HG03039 (cell line): ENCODE results near the gene NHS.

ENCODE experiments used
- ATAC-seq: cut with Tn5 transposase; IDR thresholded peaks from one replicate; pipeline ENCODE4 v1.9.1; 2021; ENCODE audit warnings: mild to moderate bottlenecking, moderate library complexity; ENCODE audit not compliant: unreplicated experiment

Gene NHS

DNA sequence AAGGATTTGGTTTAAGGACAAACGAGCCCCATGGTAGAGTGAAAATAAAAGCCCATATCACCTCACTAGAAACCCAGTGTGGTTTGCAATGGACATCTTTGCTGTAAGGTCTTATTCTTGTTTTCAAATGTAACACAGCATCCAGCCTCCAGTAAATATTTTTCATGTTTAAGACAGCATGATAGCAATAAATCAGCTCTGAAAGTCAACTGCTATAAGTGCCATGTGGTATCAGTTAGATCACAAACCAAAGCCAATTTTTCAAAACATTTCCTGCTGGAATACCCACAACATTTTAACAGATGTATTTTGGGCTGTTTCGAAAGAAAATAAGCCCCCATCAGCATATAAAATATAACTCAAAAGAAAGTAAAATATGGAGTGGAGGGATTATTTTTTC lies 338.3 kb downstream of the NHS start:
- no peak for ATAC-seq

DNA sequence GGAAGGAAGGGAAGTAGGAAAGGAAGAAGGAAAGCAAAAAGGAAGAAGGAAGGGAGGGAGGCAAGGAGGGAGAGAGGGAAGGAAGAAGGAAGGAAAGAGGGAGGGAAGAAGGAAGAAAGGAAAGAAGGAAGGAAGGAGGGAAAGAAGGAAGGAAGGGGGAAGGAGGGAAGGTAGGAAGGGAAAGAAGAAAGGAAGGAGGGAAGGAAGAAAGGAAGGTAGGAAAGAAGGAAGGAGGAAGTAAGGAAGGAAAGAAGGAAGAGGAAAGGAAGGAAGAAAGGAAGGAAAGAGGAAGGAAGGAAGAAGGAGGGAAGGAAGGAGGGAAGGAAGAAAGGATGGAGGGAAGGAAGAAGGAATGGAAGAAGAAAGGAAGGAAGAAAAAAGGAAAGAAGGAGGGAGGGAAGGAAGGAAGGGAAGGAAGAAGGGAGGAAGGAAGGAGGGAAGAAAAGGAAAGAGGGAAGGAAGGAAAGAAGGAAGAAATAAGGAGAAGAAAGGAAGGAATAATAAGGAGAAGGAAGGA lies 343.7 kb downstream of the NHS start:
- no peak for ATAC-seq

DNA sequence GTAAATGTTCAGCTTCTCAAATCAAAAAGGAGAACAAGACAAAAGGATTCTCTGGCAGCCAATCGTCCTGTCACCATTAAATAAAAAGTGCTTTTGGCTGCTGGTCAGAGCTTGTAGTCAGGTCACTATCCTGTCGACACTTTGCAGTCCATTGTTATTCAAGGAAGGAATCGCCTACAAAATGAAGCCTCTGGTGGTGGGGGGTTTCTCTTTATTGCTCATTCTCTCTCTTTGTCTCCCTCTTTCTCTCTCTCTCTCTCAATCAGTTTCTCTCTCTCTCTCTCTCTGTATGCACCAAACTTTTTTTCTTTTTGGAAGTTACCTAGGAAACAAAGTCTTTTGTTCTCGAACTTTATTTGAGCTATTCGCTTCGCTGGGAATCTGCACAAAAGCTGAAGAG lies 344.7 kb downstream of the NHS start:
- no peak for ATAC-seq

DNA sequence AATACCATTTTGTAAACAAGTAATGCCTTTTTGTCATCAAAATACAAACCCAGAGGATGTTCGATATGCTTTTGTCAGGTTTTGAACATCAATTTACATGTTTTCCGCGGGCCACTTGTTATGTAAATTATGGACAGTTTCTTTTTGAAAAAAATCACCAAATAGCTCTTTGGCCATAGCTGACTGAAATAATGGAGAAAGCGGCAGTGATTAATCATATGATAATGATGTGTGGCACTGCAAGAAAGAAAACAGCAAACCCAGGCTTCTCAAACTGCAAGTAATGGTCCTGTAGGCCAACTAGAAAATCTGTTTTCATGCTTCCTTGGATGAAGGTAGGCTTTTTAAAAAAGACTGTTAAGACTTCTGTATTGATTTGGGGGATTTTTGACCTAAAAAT lies 346.7 kb downstream of the NHS start:
- no peak for ATAC-seq

DNA sequence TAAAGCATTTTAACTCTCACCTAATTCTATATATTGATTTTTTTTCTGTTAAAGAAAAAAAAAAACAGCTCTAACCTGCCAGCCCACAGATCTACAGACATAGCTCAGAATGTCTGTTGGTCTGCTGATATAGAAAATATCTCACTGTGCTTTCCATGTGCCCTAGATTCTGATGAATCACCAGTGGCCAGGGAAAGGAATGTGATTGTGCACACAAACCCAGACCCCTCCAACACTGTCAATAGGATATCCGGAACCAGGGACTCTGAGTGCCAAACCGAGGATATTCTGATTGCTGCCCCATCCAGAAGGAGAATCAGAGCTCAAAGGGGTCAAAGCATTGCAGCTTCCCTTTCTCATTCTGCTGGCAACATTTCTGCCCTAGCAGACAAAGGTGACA lies 350.2 kb downstream of the NHS start:
- no peak for ATAC-seq

DNA sequence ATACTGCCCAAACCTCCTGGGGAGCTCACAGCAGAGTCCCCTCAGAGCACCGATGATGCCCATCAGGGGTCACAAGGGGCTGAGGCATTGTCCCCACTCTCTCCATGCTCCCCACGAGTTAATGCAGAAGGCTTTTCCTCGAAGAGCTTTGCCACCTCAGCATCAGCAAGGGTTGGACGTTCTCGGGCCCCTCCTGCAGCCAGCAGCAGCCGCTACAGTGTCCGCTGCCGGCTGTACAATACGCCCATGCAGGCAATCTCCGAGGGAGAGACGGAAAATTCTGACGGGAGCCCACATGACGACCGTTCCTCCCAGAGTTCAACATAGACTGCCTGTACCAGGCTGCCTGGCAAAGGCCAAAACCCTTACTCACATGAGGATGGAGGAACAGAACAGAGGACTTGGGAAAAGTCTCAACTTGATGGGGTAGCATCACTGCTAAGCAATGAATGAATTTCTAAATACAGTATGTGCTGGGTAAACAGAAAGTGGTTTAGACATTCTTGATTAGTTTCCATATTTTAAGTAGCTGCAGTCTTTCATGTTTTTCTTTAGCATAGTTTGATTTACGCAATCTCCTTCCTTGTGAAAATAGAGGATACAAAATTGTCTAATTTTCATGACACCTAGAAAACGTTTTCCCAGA lies 357.3 kb downstream of the NHS start:
- no peak for ATAC-seq

DNA sequence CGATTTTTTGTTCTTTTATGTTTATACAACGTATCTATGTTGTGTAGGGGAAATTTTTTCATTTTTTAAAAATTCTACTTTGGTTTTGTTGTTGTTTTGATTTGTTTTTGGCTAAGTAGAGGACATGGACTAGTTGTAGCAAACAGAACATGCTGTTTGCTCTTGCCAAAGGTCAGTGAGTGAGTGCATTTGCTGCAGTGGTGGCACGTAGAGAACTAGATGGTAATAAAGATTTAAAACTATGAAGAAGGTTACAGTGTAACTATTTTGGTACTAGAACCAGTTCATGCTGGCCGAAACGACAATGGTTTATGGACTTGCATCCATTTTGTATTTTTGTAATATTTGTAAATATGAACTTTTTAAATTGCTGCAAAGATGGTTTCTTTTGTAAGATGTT lies 360.4 kb downstream of the NHS start:
- no peak for ATAC-seq

DNA sequence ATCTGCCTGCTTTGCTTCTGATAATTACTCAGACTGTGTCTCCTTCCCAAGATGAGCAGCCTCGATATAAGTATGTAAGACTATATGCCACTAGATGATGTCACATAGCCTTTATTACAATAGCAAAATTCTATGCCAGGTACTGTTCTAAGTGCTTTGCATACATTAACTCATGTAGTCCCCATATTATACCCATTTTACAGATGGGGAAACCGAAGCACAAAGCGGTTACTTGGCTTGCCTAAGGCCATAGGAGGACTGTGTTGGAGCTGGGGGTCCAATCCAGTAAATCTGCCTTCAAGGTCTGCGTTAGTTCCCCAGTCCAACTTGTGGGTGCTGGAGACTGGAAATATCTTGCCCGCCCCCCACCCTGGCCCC lies 361.5 kb downstream of the NHS start:
- no peak for ATAC-seq

DNA sequence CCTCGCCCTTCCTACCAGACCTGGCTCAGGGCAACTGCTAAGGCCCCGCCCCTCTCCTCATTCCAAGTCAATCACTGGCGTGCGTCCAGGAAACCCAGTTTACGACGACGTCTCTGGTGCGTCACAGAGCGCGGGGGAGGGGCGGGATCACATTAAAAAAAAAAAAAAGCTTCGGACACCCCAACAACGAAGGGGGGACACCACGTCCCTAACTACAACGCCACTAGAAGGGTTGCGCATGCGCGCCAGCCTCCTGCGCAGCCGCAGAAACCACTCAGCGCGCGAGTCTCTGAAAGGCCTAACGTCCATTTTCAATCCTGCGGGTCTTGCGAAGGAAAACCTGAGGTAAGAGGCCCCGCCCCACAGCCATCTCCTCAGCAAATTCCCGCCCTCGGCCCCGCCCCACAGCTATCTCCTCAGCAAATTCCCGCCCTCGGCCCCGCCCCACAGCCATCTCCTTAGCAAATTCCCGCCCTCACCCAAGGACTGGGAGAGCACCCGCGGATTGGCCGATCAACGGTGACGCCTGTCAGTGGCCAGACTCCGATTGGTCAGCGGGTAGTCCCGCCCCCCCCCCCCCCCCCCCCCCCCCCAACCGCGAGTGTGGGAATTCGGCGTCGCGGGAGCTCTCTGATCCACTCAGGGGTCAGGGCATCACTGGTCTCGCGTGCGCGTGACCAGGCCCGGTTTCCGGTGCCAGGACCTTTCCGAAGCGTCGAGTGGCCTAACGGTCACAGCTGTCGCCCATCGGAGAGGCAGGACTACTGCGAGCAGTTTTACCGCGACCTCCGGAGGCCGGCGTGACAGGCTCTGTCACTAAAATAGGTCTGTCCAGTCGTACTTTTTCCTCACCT lies 362.1 kb downstream of the NHS start, which contains the start of gene SCML1:
Gene SCML1, plus strand, starts transcription at position 638 of the 854 bp plus-strand sequence. CDS start 6,694 bp downstream, outside the sequence.
- ATAC-seq = peak; percentile 75

DNA sequence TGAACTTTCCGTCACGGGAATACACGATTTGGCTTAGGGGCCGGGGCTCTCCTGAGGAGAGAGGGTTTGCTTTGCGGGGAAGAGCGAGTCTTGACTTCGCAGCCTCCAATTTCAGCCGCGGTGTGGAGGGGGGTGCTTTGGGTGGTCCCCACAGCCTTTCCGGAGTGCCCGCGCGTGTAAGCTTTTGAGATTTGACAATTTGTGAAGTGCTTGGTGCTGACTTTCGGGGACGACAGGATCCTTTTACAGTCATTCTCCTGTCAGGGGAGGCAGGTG lies 362.6 kb downstream of the NHS start:
- no peak for ATAC-seq

DNA sequence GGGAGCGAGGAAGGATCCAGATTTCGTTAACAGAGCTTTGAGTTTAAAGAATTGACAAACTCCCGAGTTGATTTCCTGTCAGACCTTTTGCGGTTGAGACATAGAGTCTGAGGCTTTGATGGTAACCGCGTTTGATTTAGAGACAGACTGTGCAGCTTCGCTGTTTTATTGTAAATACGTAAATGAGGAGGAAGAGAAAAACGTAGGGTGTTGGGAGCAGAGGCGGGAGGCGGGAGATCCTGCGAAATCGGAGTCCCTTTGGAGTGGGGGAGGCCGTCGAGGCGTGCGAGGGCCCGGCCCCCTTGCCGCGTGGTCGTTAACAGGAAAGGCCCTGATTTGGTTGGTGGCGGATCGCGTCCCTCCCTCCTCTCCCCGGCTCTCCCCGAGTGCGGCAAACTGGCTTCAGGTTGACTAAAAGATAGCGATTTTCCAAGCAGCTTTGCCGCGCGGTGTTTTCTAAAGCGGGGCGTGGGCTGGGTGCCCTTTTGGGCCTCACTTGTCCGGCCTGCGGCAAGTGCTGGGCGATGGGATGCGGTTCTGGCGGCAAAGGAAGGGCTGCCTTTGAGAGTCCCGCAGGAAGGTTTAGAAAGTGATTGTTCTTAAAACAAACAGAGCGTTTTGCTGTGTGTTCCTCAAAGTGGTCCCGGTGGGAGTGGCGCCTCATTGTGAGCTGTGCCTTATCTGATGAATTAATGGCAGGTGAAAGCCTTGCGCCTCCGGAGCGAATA lies 363.1 kb downstream of the NHS start:
- ATAC-seq = no peak

DNA sequence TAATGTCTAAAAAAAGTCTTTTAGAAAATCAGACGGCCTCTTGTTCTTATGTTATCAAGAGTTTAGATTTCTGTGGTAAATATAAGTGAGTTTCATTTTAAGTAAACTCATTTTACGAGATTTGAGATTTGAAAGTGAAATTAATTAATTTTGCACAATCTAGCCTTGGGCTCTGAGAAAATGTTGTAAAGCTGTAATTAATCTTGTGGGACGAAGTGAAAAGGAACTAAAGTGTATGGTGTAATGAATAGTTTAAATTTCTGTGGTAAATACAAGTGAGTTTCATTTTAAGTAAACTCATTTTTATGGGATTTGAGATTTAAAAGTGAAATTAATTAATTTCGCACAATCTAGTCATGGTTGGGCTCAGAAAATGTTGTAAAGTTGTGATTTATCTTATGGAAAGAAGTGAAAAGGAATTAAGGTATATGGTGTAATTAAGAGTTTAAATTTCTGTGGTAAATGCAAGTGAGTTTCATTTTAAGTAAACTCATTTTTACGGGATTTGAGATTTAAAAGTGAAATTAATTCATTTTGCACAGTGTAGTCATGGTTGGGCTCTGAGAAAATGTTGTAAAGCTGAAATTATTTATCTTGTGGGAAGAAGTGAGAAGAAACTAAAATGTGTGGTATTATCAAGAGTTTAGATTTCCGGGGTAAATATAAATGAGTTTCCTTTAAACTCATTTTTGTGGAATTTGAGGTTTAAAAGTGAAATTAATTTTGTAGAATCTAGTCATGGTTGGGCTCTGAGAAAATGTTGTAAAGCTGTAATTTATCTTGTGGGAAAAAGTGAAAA lies 363.9 kb downstream of the NHS start:
- no peak for ATAC-seq

DNA sequence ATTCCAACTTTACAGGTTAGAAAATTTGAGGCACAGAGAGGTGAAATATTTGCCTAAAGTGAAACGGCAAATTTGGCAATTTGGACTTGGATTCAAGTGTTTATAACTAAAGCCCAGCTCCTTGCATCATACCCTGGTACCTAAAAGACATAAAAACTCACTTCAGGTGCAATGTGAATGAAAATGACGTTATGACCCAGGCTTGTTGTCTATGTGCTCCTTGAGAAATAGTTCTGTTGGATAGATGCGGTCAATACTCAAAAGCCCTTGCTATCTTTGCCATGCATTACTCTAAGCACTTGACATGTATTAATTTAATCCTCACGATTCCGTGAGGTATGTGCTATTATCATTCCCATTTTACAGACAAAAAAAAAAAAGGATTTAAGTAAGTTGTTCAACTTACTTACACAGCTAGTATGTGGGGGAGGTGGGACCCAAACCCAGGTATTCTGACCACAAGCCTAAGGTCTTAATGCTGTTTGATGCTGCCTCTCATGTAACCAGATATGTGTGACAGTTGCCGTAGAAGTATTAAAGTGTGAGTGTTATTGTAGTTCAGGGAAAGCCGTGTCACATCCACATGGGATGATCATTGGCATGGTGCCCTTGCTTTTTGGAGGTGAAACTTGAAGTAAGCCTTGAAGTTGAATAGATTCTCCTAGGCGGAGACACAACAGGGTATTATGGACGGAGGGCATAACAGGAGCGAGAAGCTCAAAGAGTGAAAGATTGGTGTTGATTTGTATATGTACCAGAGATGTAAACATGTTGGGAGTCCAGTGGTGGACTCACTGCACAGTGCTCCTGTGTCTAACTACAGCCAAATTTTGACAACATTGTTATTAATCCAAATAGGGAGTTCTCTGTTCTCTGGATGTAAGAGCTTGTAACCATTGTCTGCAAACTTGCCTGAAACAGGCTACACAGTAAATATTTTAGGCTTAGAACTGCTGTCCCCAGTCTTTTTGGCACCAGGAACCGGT lies 365.4 kb downstream of the NHS start:
- no peak for ATAC-seq

DNA sequence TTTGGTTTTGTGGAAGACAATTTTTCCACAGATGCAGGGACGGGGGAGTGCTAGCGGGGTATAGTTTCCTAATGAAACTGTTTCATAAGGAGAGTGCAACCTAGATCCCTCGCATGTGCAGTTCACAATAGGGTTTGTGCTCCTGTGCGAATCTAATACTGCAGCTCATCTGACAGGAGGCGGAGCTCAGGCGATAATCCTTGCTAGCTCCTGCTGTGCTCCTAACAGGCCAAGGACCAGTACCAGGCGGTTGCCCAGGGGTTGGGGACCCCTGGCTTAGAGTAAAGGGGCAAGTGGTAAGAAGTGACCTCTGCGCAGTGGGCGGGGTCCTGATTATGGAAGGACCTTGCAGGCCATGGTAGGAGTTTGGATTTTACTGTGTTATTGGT lies 366.1 kb downstream of the NHS start:
- ATAC-seq = no peak

DNA sequence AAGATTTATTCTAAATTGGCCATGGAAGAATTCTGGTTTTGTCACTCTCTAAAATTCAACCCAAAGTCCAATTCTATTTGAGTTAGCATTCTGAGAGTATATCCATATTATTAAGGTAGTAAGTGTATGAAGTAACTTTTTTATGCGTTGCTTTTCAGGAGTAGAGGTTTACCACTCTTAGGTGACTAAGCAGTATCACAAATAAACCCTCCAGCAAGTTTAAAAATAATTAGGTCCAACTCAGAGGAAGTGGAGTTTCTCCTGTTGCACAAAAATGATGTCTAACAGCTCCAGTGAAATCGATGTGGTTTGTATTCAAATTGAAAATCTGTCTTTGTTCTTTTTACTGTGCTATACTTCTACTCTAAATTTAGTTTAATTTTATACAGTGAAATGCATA lies 368.9 kb downstream of the NHS start:
- no peak for ATAC-seq

DNA sequence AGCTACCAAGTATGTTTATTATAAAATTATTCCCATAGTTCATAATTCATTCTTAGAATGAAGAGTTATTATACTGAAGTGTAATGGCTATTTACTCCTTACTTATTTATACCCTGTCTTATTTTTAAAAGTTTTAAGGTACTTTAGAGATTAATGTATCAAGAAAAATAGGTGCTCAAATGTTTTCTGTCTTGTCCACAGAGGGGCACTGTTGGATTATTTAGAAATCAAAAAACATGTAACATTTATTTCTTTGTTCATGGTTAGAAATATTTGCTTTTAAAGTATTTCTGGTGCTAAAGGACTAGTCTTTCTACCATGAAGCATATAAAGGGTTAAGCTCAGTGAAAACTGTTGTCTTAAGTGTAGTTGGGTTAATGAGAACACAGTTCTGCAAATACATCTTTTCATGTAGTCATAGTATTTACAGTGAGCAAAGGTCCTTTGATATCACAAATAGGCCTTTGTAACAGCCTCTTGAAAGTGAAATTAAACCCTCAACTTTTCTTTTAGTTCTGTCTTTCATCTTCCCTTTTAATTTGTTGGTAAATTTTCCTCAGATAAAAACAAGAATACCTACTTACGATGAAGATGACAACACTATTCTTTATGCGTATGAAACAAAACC lies 370.0 kb downstream of the NHS start:
- ATAC-seq = no peak

DNA sequence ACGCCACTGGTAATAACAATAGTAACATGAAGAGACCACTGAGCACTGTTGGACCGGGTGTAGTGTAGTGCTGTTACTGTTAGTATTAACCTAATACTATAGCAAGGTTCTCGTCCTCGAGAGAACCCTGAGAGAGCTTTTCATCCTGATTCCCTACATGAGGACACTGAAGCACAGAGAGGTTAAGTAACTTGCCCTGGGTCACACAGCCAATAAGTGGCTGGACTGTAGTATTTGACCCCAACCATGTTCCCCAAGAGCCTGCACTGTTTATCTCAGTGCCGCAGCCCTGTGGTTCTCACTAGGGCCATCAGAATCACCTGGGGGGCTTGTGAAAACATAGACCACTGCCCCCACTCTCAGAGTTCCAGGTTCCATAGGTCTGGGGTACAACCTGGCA lies 372.7 kb downstream of the NHS start:
- no peak for ATAC-seq

DNA sequence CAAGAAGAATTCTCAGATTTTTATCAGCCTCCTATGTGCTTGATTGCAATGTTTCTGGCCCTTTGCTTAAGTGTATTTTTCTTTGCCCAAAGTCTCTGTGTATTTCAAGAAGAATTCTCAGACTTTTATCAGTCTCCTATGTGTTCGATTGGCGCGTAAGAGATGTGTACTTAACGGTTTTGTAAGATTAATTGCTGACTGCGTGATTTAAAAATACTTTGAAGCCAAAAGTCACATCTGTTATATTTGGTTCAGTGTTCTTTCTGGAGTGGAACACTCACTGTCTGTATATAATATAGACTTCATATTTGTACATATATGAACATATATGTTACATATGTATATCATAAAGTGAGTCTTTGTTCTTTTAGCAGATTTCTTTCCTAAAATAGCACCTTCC lies 373.7 kb downstream of the NHS start:
- ATAC-seq = no peak

DNA sequence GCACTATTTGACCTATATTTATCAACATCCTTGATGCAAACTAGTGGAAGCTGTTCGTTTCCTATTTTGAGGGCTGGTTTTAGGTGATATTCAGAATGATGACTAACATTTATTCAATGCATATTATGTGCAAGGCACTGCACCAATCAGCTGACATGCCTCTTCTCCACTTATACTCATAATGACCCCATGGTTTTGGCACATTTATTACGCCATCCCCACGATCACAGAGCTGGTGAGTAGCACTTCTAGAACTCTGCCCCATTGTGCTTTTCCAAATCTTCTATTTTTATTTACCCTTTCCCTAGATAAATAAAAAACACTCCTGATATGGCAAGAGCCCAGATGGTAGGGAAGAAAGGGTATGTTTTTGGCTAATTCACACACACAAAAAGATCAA lies 375.4 kb downstream of the NHS start:
- ATAC-seq = no peak
